Measurements from ENCODE around the gene OR7A17. TPM values are rescaled to one million over a fixed set of nuclear protein-coding genes. Genes with fewer than 3 reads are reported as not detected.

OR7A17 gene
- total RNA-seq, result not detected

- Histone ChIP-seq H3K27ac (no peak within 1 kb of the TSS), H3K27me3 (no peaks in the 10 kb centered on the region), H3K4me1 (no peaks in the 10 kb centered on the region), H3K4me3 (no peak within 1 kb of the TSS), H3K36me3 (no peaks in the 10 kb centered on the region), H3K9me3 (no peaks in the 10 kb centered on the region)
- intact Hi-C loops (cut with DNase I), result loop anchor here (5.0 kb wide), 1 partner anchor 314 kb away; the partner anchor contains the start of gene NDUFB7
- TF ChIP-seq CTCF (IDR thresholded peaks at IDR 0.05), result no peak
- DNase-seq (ENCODE audit: low spot score in 2 of 2), result no peak
Observed at GRCh38 chr19:14886032-14886431, at the start of gene OR7A17. Gene OR7A17 (minus strand): TSS chr19:14886132. CDS start chr19:14881355, 4,777 bp downstream.

- intact Hi-C loops (cut with DNase I), result no loop called here
- no peak overlapping the region for H3K27ac ChIP-seq
- TF ChIP-seq CTCF (IDR thresholded peaks at IDR 0.05), result no peak
- no peak for DNase-seq (ENCODE audit: low spot score in 2 of 2)
- H3K9me3 ChIP-seq, result peaks cover 0 to 7% of the 10 kb centered on the region in 2 donors
- H3K27me3 ChIP-seq, result no peaks in the 10 kb centered on the region
- no peak overlapping the region for H3K4me3 ChIP-seq
- H3K36me3 ChIP-seq, result no peaks in the 10 kb centered on the region
- no peaks in the 10 kb centered on the region for H3K4me1 ChIP-seq
Observed at GRCh38 chr19:14933506-14933905, 47.6 kb upstream of the OR7A17 start.

GRCh38 chr19:14916848-14917247 lies 30.9 kb upstream of the OR7A17 start:
- intact Hi-C loops (cut with DNase I), result no loop called here
- no peaks in the 10 kb centered on the region for H3K4me1 ChIP-seq
- TF ChIP-seq CTCF (IDR thresholded peaks at IDR 0.05), result no peak
- no peaks in the 10 kb centered on the region for H3K36me3 ChIP-seq
- no peak overlapping the region for H3K4me3 ChIP-seq
- no peak overlapping the region for H3K27ac ChIP-seq
- DNase-seq (ENCODE audit: low spot score in 2 of 2), result no peak
- no peaks in the 10 kb centered on the region for H3K27me3 ChIP-seq
- H3K9me3 ChIP-seq, result no peaks in the 10 kb centered on the region

- no peaks in the 10 kb centered on the region for H3K27me3 ChIP-seq
- no peaks in the 10 kb centered on the region for H3K9me3 ChIP-seq
- TF ChIP-seq CTCF (IDR thresholded peaks at IDR 0.05), result no peak
- no peaks in the 10 kb centered on the region for H3K4me1 ChIP-seq
- H3K4me3 ChIP-seq, result no peak overlapping the region
- no peaks in the 10 kb centered on the region for H3K36me3 ChIP-seq
- intact Hi-C loops (cut with DNase I), result no loop called here
- no peak for DNase-seq (ENCODE audit: low spot score in 2 of 2)
- H3K27ac ChIP-seq, result no peak overlapping the region
Observed at GRCh38 chr19:14915116-14915515, 29.2 kb upstream of the OR7A17 start.

GRCh38 chr19:14906711-14907110 lies 20.8 kb upstream of the OR7A17 start:
- no peak for DNase-seq (ENCODE audit: low spot score in 2 of 2)
- no peaks in the 10 kb centered on the region for H3K27me3 ChIP-seq
- no peak for TF ChIP-seq CTCF (IDR thresholded peaks at IDR 0.05)

GRCh38 chr19:14901675-14902260 lies 15.8 kb upstream of the OR7A17 start:
- H3K36me3 ChIP-seq, result no peaks in the 10 kb centered on the region
- H3K9me3 ChIP-seq, result no peaks in the 10 kb centered on the region
- intact Hi-C loops (cut with DNase I), result no loop called here
- no peak overlapping the region for H3K27ac ChIP-seq
- DNase-seq (ENCODE audit: low spot score in 2 of 2), result no peak
- H3K27me3 ChIP-seq, result no peaks in the 10 kb centered on the region
- H3K4me3 ChIP-seq, result no peak overlapping the region
- H3K4me1 ChIP-seq, result no peaks in the 10 kb centered on the region
- TF ChIP-seq CTCF (IDR thresholded peaks at IDR 0.05), result no peak

More at GRCh38 chr19:14906711-14907110, 20.8 kb upstream of the OR7A17 start:
- Histone ChIP-seq H3K4me1 (no peaks in the 10 kb centered on the region), H3K9me3 (no peaks in the 10 kb centered on the region), H3K4me3 (no peak overlapping the region), H3K27ac (no peak overlapping the region), H3K36me3 (no peaks in the 10 kb centered on the region)
- intact Hi-C loops (cut with DNase I), result no loop called here

Data from ascending aorta (tissue), 2 donors.